K562 (cell line): ENCODE data around the gene ANKRD11. TPM values are rescaled to one million over a fixed set of nuclear protein-coding genes. Genes with fewer than 3 reads are reported as not detected.

ENCODE experiments used
- CTCF ChIP-seq, 3 experiments: IDR thresholded peaks in 2 of 3; conservative IDR thresholded peaks in 1 of 3; 2 replicates each; pipeline ENCODE4 v1.5.1; 2011 to 2012; ENCODE audit warnings: low read length in 3 of 3, mild to moderate bottlenecking in 3 of 3, control low read depth in 2 of 3, improper control_type of control experiment in 1 of 3, inconsistent platforms in 1 of 3, low read depth in 1 of 3, mixed read lengths in 1 of 3, moderate library complexity in 1 of 3; ENCODE audit not compliant: insufficient read depth in 2 of 3
- DACH1 ChIP-seq: fragments of 450-650 bp; IDR thresholded peaks from 2 replicates; pipeline ENCODE4 v1.6.1; 2018; ENCODE audit not compliant: partially characterized antibody
- EP400 ChIP-seq: fragments of 450-650 bp; IDR thresholded peaks from 2 replicates; pipeline ENCODE4 v1.6.1; 2017; ENCODE audit warnings: antibody characterized with exemption, mild to moderate bottlenecking, moderate library complexity
- ETS2 ChIP-seq: IDR thresholded peaks from 2 replicates; pipeline ENCODE4 v1.6.1; 2016; ENCODE audit warnings: borderline replicate concordance, missing genetic modification characterization, mild to moderate bottlenecking, moderate library complexity, missing compliant biosample characterization; ENCODE audit not compliant: poor library complexity, severe bottlenecking
- FOXP4 ChIP-seq: sonication (generic); formaldehyde crosslinking; IDR thresholded peaks from 2 replicates; pipeline ENCODE4 v1.8.0; 2022; ENCODE audit warnings: mild to moderate bottlenecking, missing genetic modification reagents, borderline replicate concordance
- KHSRP ChIP-seq: fragments of 450-650 bp; IDR thresholded peaks from 2 replicates; pipeline ENCODE4 v1.6.1; 2017
- MCM2 ChIP-seq: fragments of 450-650 bp; IDR thresholded peaks from 2 replicates; pipeline ENCODE4 v1.6.1; 2017; ENCODE audit warnings: low read depth, mild to moderate bottlenecking
- TAF1 ChIP-seq: IDR thresholded peaks from 2 replicates; pipeline ENCODE4 v1.6.1; 2011; ENCODE audit warnings: mild to moderate bottlenecking, low read length, moderate library complexity; ENCODE audit not compliant: insufficient read depth, control insufficient read depth, severe bottlenecking; ENCODE audit errors: extremely low read depth
- TEAD4 ChIP-seq, 2 experiments: sonication (generic) in 1 of 2; formaldehyde crosslinking in 1 of 2; IDR thresholded peaks; 2 replicates each; pipeline versions ENCODE4 v1.6.1 to v1.8.0; 2012 to 2022; ENCODE audit warnings: borderline replicate concordance in 1 of 2, inconsistent platforms in 1 of 2, low read length in 1 of 2, mild to moderate bottlenecking in 1 of 2, missing genetic modification reagents in 1 of 2
- U2AF1 ChIP-seq: fragments of 200-400 bp; formaldehyde crosslinking; optimal IDR thresholded peaks from 2 replicates; pipeline ENCODE3; 2017; ENCODE audit warnings: mild to moderate bottlenecking, low read depth, low read length, moderate library complexity
- ZNF277 ChIP-seq: fragments of 250-450 bp; sonication (Bioruptor Pico); IDR thresholded peaks from 2 replicates; pipeline ENCODE4 v1.8.0; 2022; ENCODE audit warnings: inconsistent platforms, mild to moderate bottlenecking, moderate library complexity, borderline replicate concordance
- ZNF609 ChIP-seq: sonication (generic); formaldehyde crosslinking; IDR thresholded peaks from 2 replicates; pipeline ENCODE4 v1.8.1; 2023; ENCODE audit warnings: missing genetic modification reagents, mild to moderate bottlenecking, borderline replicate concordance
- ZNF644 ChIP-seq: fragments of 200-800 bp; sonication (Bioruptor generic); IDR thresholded peaks from 2 replicates; pipeline ENCODE4 v1.6.1; 2016; ENCODE audit warnings: low read depth, missing genetic modification characterization, missing compliant biosample characterization
- polyA plus RNA-seq, 8 experiments: library from polyadenylated mRNA; depleted of rRNA in 4 of 8; stranded (reverse) in 5 of 8; unstranded in 3 of 8; fragments of >200 nt; fragmentation: Nextera tagmentation in 2 of 8; fragmentation: Illumina TruSeq in 1 of 8; extraction: Ambion mirVana in 2 of 8; extraction: Trizol in 1 of 8; gene quantifications; 2 replicates each; pipeline versions ENCODE4 v1.2.1 to v1.2.3, GENCODE V29; 2011 to 2014; ENCODE audit warnings: inconsistent platforms in 1 of 8, missing spikeins in 1 of 8
- total RNA-seq, 7 experiments: library from RNA; depleted of rRNA in 6 of 7; stranded (reverse); fragments of >200 nt in 6 of 7; fragmentation: Illumina TruSeq in 2 of 7; extraction: Trizol in 2 of 7; gene quantifications; 2 replicates each; pipeline versions ENCODE4 v1.2.1 to v1.2.3, GENCODE V29; 2011 to 2021; ENCODE audit warnings: low replicate concordance in 1 of 7

The ANKRD11 gene
- total and polyA plus RNA-seq, 9 of the 15 experiments (the other 6 are each of a cell fraction or from before 2014, with no cell fraction given): 4.7 to 126 (median 31.7) TPM

- TF ChIP-seq CTCF (IDR thresholded peaks at IDR 0.05 in 2 of 3, conservative IDR thresholded peaks at IDR 0.05 in 1 of 3; ENCODE audit: insufficient read depth in 2 of 3, low read depth in 1 of 3, low read length in 3 of 3) (no peak), TEAD4 (IDR thresholded peaks at IDR 0.05; ENCODE audit: low read length) (no peak), TEAD4 (CRISPR knock-in tag; IDR thresholded peaks at IDR 0.05; ENCODE audit: borderline replicate concordance) (no peak), ZNF609 (no peak; the same call in 1 of the 2 replicates), EP400 (peak; percentile 77), ZNF277 (CRISPR knock-in tag) (no peak), DACH1 (no peak), MCM2 (no peak), KHSRP (no peak; the same call in 1 of the 2 replicates), U2AF1 (no peak), TAF1 (peak; percentile 87), ZNF644 (tag) (no peak; the same call in 1 of the 2 replicates), ETS2 (tag) (no peak), FOXP4 (CRISPR knock-in tag) (no peak)
Observed at GRCh38 chr16:89505204-89506112, 15.1 kb upstream of the ANKRD11 start (continued).
